Panc1 (cell line): ENCODE data around the gene SETD1A. TPM values are rescaled to one million over a fixed set of nuclear protein-coding genes. Genes with fewer than 3 reads are reported as not detected.

Experiments
- ATAC-seq: fragments of 200-7000 bp; cut with Tn5 transposase; 2 replicates; pipeline ENCODE4 v1.9.1; 2020; ENCODE audit warnings: mild to moderate bottlenecking, moderate library complexity
- BruUV-seq: library from RNA; stranded (reverse); fragments of 400-500 nt; replicated peaks from 2 replicates; lab custom pipeline; 2021; lab: Mats Ljungman, UMichigan
- CTCF ChIA-PET: fragments of 300-600 bp; sonication (Branson Sonifier 250); formaldehyde crosslinking; loops from one replicate; lab custom pipeline; 2022; ENCODE audit warnings: antibody characterized with exemption; lab: Charles Lee
- POLR2A ChIA-PET: fragments of 300-600 bp; sonication (Branson Sonifier 250); formaldehyde crosslinking; loops from one replicate; lab custom pipeline; 2022; ENCODE audit warnings: antibody characterized with exemption; lab: Charles Lee
- DNase-seq: peaks from one replicate; pipeline ENCODE4 v3.0.0-alpha.2; 2010; ENCODE audit warnings: low read depth, low spot score
- H3K27ac ChIP-seq: 2 replicates; pipeline ENCODE4 v1.5.1; 2011; ENCODE audit warnings: mild to moderate bottlenecking, low read length, inconsistent platforms
- H3K27me3 ChIP-seq: fragments of 200-500 bp; sonication (Bioruptor generic); 2 replicates; pipeline ENCODE4 v1.6.0; 2014; ENCODE audit warnings: low read length, inconsistent platforms; ENCODE audit not compliant: control insufficient read depth, insufficient read depth
- H3K36me3 ChIP-seq: fragments of 200-500 bp; sonication (Bioruptor generic); 2 replicates; pipeline ENCODE4 v1.5.1; 2014; ENCODE audit warnings: inconsistent platforms, mild to moderate bottlenecking, low read length, moderate library complexity; ENCODE audit not compliant: control insufficient read depth, insufficient read depth
- H3K4me1 ChIP-seq: 2 replicates; pipeline ENCODE4 v1.5.1; 2011; ENCODE audit warnings: inconsistent platforms, mild to moderate bottlenecking, low read length, moderate library complexity; ENCODE audit not compliant: control insufficient read depth, insufficient read depth
- H3K4me3 ChIP-seq, 2 experiments: 2 replicates each; pipeline ENCODE4 v1.5.1; 2011 to 2012; ENCODE audit warnings: low read depth in 2 of 2, low read length in 2 of 2, mild to moderate bottlenecking in 2 of 2, inconsistent platforms in 1 of 2, moderate library complexity in 1 of 2
- H3K9me3 ChIP-seq: fragments of 200-500 bp; sonication (Bioruptor generic); 2 replicates; pipeline ENCODE4 v1.5.1; 2014; ENCODE audit warnings: low read depth, mild to moderate bottlenecking, inconsistent platforms, low read length, moderate library complexity; ENCODE audit not compliant: control insufficient read depth, insufficient read depth
- POLR2AphosphoS5 ChIP-seq: IDR thresholded peaks from 2 replicates; pipeline ENCODE4 v1.6.1; 2012; ENCODE audit warnings: mild to moderate bottlenecking, low read depth, low read length, moderate library complexity
- SIN3A ChIP-seq: IDR thresholded peaks from 2 replicates; pipeline ENCODE4 v1.6.1; 2012; ENCODE audit warnings: low read depth, mild to moderate bottlenecking, low read length, moderate library complexity, borderline replicate concordance; ENCODE audit not compliant: insufficient read depth
- TCF7L2 ChIP-seq: IDR thresholded peaks from 2 replicates; pipeline ENCODE4 v1.6.1; 2011; ENCODE audit warnings: mild to moderate bottlenecking, low read depth, low read length, inconsistent platforms
- in situ Hi-C: cut with HindIII; loops from 2 replicates; pipeline ENCODE4 v1.10.0; 2016; ENCODE audit warnings: low sequenced_read_pairs, low pct_unique_long_range_greater_than_20kb
- intact Hi-C: fragments of 100-400 bp; cut with micrococcal nuclease; formaldehyde crosslinking; loops from one replicate; pipeline ENCODE4 v1.10.0; 2022; ENCODE audit not compliant: unreplicated experiment
- total RNA-seq: library from RNA; stranded (reverse); gene quantifications from one replicate; pipeline ENCODE4 v1.2.1, GENCODE V29; 2021; ENCODE audit not compliant: unreplicated experiment
- TF ChIP-seq, protein P1 (sequence below): fragments of 450-650 bp; IDR thresholded peaks from 2 replicates; pipeline ENCODE4 v1.5.1; 2017; ENCODE audit warnings: mild to moderate bottlenecking
- TF ChIP-seq, protein P2 (sequence below), 2 experiments: IDR thresholded peaks; 2 replicates each; pipeline ENCODE4 v1.6.1; 2011 to 2012; ENCODE audit warnings: low read depth in 2 of 2, control low read depth in 1 of 2, low read length in 1 of 2, mild to moderate bottlenecking in 1 of 2, moderate library complexity in 1 of 2; ENCODE audit not compliant: insufficient read depth in 1 of 2

SETD1A gene
- total RNA-seq, 1 experiment from 2014 or later, result 38.7 TPM

DNA sequence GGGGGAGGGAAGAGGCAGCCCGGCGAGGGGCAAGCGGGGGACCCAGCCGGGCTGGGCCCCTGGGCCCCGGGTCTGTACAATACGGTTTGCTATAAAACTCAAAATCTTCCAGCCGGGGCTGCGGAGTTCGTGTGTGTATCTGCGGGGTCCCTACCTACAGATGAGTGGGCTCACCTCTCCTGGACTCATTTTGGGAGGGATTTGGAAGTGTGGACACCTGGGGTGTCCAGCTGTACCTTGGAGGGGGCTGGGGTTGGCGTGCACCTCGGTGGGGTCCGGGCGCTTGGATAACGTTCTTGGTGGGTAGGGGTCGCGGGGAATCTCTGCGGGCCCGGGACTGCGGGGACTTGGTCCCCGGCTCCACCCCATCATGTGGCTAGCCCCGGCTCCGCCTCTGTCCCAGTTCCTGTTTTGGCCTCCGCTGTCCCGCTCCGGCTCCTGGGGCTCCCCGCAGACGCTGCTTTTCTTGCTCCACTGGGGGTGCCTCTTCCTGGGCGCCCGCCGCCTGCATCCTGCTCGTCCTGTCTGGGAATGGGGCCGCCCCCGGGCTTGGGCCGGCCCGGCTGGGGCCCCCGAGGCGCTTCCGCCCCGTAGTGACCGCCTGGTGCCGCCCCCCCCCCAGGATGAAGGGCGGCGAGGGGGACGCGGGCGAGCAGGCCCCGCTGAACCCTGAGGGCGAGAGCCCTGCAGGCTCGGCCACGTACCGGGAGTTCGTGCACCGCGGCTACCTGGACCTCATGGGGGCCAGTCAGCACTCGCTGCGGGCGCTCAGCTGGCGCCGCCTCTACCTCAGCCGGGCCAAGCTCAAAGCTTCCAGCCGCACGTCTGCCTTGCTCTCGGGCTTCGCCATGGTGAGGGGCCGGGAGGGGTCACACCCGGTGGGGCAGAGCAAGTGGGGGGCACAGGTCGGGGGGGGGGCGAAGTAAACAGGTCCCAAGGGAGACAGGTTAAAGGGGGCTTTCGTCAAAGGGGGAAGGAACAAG is 8.6 kb upstream of the SETD1A start, which contains the start of gene ORAI3:
Gene ORAI3 (plus strand): TSS at position 402 of the 983 bp plus-strand sequence. CDS start 222 bp downstream, at position 624.
- peak within 1 kb of the TSS; percentile 95 for H3K27ac ChIP-seq
- no peaks in the 10 kb centered on the region; the same call in 1 of the 2 replicates for H3K36me3 ChIP-seq
- BruUV-seq, result no TSS peak
- H3K4me3 ChIP-seq, result peak within 1 kb of the TSS; percentile 82 to 92
- ATAC-seq, result peak; percentile 80
- no peaks in the 10 kb centered on the region for H3K27me3 ChIP-seq
- H3K4me1 ChIP-seq, result peaks cover 38% of the 10 kb centered on the region
- H3K9me3 ChIP-seq, result no peaks in the 10 kb centered on the region
- ChIA-PET POLR2A (interaction anchor here (0.6 kb wide), 1 partner anchor 47 kb away, joined by 9 read pairs; no protein-coding TSS in a partner anchor), CTCF (interaction anchor here (0.7 kb wide), 1 partner anchor 24 kb away, joined by 3 read pairs; no protein-coding TSS in a partner anchor)
- no peak for DNase-seq
- in situ Hi-C loops (no loop called here), intact Hi-C loops (no loop called here)
- TF ChIP-seq, protein P1, sequence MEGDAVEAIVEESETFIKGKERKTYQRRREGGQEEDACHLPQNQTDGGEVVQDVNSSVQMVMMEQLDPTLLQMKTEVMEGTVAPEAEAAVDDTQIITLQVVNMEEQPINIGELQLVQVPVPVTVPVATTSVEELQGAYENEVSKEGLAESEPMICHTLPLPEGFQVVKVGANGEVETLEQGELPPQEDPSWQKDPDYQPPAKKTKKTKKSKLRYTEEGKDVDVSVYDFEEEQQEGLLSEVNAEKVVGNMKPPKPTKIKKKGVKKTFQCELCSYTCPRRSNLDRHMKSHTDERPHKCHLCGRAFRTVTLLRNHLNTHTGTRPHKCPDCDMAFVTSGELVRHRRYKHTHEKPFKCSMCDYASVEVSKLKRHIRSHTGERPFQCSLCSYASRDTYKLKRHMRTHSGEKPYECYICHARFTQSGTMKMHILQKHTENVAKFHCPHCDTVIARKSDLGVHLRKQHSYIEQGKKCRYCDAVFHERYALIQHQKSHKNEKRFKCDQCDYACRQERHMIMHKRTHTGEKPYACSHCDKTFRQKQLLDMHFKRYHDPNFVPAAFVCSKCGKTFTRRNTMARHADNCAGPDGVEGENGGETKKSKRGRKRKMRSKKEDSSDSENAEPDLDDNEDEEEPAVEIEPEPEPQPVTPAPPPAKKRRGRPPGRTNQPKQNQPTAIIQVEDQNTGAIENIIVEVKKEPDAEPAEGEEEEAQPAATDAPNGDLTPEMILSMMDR, result no peak
- TF ChIP-seq, protein P2, sequence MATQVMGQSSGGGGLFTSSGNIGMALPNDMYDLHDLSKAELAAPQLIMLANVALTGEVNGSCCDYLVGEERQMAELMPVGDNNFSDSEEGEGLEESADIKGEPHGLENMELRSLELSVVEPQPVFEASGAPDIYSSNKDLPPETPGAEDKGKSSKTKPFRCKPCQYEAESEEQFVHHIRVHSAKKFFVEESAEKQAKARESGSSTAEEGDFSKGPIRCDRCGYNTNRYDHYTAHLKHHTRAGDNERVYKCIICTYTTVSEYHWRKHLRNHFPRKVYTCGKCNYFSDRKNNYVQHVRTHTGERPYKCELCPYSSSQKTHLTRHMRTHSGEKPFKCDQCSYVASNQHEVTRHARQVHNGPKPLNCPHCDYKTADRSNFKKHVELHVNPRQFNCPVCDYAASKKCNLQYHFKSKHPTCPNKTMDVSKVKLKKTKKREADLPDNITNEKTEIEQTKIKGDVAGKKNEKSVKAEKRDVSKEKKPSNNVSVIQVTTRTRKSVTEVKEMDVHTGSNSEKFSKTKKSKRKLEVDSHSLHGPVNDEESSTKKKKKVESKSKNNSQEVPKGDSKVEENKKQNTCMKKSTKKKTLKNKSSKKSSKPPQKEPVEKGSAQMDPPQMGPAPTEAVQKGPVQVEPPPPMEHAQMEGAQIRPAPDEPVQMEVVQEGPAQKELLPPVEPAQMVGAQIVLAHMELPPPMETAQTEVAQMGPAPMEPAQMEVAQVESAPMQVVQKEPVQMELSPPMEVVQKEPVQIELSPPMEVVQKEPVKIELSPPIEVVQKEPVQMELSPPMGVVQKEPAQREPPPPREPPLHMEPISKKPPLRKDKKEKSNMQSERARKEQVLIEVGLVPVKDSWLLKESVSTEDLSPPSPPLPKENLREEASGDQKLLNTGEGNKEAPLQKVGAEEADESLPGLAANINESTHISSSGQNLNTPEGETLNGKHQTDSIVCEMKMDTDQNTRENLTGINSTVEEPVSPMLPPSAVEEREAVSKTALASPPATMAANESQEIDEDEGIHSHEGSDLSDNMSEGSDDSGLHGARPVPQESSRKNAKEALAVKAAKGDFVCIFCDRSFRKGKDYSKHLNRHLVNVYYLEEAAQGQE (IDR thresholded peaks at IDR 0.05; ENCODE audit: insufficient read depth in 1 of 2, low read depth in 2 of 2, low read length in 1 of 2), result no peak
- TF ChIP-seq SIN3A, result peak; percentile 65; the same call in 1 of the 2 replicates
- TF ChIP-seq POLR2AphosphoS5, result peak; percentile 93
- no peak for TF ChIP-seq TCF7L2

DNA sequence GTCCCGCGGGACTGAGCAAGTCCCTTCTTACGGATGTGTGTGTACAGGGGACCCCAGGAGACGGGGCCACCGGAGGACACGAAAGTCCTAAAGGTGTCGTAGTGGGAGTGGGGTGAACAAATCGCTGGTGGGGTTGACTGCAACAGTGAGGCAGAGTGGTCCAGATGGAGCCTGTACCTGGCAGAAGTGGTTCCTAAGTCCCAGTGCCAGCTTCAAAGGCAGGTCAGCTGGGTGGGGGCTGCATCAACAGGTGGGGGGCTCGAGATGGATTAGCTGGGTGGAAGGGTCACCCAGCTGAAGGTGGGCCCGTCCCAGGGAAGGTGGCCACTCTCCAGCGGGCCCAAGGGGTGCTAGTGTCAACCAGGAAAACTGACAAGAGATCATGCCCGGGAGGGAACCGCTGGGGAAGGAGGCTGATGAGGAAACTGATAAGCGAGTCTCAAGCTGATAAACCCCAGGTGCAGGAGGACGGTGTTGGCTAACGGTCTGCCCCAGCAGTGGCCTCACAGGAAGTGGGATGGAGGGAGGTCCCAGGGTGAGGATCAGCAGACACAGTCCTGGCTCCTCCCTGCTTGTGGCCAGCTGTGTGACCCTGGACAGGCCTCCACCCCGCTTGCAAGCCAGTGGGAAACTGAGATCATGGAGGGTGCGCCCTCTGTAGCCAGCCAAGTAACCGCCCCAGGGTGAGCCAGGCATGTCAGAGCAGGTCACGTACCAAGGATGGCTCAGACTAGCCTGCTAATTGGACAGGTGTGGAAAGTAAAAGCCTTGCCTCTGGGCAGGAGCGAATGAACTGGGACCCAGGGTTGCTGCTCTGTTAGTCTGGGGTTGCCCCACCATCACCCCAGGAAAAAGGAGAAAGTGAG is 7.7 kb upstream of the SETD1A start:
- H3K27me3 ChIP-seq, result no peaks in the 10 kb centered on the region
- H3K4me1 ChIP-seq, result peaks cover 43% of the 10 kb centered on the region
- TF ChIP-seq, protein P1, result no peak; the same call in 1 of the 2 replicates
- TF ChIP-seq, protein P2 (IDR thresholded peaks at IDR 0.05; ENCODE audit: insufficient read depth in 1 of 2, low read depth in 2 of 2, low read length in 1 of 2), result no peak
- 0 out of 2 replicates have a peak, but pooled peaks have one; percentile 53 for TF ChIP-seq SIN3A
- TF ChIP-seq POLR2AphosphoS5, result peak; percentile 82
- TF ChIP-seq TCF7L2, result 0 out of 2 replicates have a peak, but pooled peaks have one; percentile 25
- CTCF ChIA-PET, result interaction anchor here (0.5 to 0.7 kb wide), 2 partner anchors 10 to 25 kb away, joined by 3 to 7 read pairs; no protein-coding TSS in a partner anchor
- no peaks in the 10 kb centered on the region for H3K9me3 ChIP-seq
- H3K4me3 ChIP-seq, result peak overlapping the region; percentile 82 to 92
- POLR2A ChIA-PET, result interaction anchor here (0.5 to 1.0 kb wide), 2 partner anchors 17 to 266 kb away, joined by 4 read pairs; no protein-coding TSS in a partner anchor
- ATAC-seq (peak; percentile 41), DNase-seq (no peak)
- intact Hi-C loops, result loop anchor here (5.0 kb wide), 1 partner anchor 147 kb away; no protein-coding TSS in a partner anchor
- TSS peak; percentile 69 for BruUV-seq
- H3K36me3 ChIP-seq, result no peaks in the 10 kb centered on the region; the same call in 1 of the 2 replicates
- in situ Hi-C loops, result no loop called here
- H3K27ac ChIP-seq, result peak overlapping the region; percentile 95
